Germinal center (tissue), 1 donor: ENCODE data around the gene BMF.
"Not testable (repeated sequence)": the region's sequence is repeated elsewhere in the genome, so short reads cannot be mapped to it uniquely, and the experiment has no call there.

Source experiments
- DNase-seq: peaks from one replicate; pipeline ENCODE4 v3.0.0; 2012; ENCODE audit warnings: mixed read lengths, low spot score

BMF gene

DNA sequence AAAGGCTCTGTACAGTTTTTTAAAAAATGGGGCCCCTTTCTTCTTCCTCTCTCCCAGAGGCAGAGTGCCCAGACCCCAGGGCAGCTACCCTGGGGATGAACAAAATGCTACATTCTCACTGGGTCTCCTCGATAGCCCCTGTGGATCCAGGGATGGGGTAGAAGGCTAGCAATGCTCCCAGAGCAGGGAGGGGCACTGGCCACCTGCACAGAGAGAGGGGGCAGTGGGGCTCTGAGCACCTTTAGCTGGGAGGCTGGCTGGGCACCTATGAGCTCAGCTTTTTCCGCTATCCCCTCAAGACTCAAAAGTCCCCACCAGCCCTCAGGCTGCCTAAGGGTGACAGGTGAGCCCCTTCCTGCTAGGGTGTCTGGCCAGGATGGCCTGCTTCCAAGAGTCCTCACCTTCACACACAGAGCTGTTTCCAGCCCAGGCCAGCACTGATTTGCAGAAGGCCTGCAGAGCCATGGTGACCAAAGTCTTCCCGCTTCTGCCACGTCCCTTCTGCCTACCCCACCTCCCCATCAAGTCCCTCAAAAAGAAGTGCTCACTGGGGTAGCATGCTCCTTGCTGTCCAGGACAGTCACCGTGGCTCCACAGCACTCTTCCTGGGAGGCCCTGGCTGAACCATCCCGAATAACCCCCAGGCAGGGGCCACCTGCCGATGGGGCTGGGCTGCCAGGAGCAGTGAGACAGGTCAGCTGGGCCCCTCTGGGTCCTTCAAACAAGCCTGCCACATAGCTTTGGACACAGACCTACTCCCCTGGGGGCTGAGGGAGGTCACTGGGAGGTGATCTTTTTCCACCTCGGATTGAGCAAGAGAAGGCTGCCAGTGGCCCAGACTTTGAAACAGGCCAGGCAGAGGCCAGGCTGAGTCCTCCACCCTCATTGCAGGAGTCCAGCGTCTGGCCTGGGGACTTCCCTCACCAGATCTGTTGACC lies 20.4 kb downstream of the BMF start:
- DNase-seq = no peak

DNA sequence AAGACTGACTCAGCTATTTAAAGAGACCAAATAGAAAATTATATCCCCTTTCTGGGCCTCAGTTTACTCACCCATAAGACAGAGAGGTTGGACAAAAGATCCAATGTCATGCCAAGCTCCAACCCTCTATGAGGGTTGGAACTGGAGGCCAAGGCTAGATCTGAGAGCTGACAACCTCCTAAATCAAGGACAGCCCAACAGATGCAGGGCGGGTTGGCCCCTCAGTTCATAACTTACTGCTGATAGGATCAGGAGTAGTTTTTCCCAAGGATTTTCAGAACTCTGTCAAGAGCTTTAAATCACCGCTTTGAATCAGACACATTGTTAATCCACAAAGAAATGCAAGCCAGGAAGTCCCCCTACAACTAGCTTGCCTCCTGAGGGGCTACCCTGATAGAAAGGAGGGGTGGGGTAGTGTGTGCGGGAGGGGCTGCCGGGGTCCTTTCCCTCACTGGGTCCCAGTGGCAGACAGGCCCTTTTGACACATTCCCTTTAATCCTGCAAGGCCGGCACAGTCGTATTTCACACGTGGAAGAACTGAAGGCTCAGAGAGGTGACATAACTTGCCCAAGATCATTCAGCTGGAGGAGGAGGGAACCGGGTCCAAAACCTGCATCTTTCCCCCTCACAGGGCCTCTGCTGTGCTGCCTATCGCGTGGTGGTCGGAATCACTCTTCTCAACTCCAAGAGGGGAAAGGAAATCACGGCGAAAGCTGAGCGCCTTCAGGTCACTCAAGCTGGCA lies 21.4 kb downstream of the BMF start:
- DNase-seq = no peak

DNA sequence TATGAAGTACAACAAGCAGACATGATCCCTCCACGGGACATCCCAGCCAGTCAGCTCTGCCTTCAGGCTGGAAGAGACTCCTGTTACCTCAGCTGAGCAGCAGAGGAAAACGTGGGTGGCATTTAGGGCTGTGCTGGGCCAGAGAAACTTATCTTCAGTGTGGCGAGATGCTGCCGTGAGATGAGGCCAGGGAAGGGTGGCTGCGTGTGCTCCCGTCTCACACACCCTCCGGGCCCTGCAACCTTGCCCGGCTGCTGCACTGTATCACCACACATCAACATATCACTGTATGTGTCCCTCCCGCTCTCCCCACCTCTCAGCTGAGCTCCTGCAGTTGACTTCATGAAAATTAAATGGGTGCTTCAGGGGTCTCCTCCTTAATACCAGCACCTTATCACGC lies 23.4 kb downstream of the BMF start:
- DNase-seq = no peak

DNA sequence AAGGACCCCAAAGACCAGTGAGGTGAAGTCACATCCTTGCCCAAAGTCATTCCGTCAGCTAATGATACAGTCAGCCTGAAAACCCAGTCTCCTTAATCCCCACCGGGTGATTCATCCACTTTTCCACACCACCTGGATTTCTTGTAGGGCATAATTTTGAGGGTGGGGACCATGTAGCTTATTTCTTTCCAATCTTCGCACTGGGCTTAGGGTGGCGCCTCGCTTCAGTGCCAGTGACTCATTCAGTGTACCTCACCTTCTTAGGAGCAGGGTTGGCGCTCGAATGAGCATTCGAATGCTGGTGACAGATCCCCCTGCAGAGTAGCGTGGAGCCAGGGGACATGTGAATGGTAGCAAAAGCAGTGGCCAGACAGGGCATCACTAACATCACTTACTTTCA lies 24.0 kb downstream of the BMF start:
- no peak for DNase-seq

DNA sequence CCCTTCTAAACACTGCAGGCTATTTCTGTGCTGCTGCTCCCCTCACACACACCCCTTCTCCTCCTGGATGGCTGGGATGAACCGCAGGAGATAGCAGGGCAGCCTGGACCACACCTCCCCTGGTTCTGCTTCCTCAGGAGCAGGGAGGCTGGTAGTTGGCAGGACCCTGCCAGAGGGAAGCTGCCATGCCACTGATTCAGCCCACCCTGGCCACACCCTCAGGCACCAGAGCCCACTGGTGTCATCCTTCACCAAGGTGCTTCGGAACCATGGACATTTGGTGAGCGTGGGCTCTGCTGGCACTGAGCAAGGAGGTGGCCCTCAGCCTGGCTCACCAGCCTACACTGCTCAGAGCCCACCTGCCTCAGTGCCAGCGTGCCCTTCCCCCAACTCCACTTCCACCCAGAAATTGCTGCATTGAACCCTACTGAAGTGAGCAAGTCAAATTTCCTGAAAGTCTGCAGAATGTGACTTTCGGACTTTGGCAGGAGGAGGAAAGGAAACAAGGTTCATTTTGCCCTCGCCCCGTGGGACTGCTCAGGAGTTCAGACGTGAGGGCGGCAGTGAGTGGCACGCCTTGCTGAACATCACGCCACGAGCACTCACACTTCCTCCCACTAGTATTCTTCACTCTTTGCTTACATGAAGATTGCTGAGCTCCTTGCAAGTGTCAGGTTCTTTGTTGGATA lies 26.3 kb downstream of the BMF start:
- DNase-seq = peak; percentile 59

DNA sequence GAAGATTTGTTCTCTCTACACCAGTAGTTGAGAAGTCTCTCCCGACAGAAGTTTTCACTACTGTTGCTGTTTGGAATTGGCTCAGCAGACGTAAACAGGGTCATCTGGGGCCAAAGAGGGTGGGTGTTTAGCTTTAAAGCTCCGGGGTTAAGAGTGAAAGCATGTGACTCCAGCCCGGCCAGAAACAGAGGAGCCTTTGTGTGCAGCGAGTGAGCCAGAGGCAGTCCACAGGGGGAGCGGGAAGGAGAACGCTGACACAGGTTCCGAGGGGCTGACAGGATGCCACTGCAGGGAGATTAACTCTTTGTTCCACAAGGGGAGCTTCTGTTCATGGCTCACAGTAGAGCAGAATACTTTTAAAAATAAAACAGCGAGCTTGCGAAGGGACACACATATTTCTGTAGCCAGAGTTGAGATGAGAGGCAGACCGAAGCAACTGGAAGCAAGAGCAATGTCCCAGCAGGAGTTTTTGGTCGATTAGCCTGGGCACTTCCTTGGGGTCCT lies 26.9 kb downstream of the BMF start:
- no peak for DNase-seq

DNA sequence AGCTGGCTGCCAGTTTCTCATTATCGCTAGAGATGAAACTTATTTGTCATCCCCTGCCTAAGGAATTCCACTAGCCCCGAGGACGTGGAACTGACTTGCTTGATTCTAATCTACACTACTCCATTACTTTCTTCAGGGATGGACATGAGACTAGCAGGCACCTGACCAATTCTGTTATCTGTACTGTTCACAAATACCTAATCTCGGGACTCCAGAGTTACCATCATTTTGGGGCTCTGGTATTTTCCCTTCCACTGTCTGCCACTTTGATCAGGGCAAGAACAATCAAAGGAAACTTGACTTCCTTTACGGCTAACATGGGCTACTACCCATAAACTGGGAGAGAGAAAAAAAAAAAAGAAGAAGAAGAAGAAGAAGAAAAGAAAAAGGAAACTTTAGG lies 27.8 kb downstream of the BMF start:
- no peak for DNase-seq

DNA sequence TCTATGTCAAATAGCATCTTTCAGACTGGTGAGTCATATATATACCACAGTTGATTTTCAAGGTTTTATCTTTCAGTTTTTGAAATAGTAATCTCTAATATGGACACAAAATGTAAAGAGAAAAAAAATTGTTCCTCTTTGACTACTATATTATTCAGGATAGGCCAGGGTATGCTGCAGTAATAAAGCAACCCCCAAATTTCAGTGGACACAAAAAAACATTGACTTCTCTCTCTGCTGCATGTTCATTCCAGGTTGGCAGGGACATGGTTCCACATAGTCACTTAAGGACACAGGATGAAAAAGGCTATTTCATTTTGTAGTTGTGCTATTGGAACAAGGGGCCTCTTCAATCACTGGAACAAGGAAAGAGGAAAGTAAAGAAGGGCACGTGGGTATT lies 28.6 kb downstream of the BMF start:
- DNase-seq = no peak

DNA sequence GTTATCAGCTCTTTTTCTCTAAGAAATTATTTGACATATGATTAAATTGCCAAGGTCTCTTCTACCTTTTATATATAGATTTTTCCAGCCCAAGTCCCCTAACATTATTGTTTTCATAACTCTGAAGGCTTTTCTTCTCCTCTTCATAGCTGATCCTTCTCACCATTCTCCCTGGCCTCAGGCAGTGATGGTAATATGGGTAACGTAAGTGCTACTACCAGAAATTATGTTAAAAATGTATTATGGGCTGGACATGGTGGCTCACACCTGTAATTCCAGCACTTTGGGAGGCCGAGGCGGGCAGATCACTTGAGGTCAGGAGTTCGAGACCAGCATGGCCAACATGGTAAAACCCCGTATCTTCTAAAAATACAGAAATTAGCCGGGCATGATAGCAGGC lies 29.2 kb downstream of the BMF start:
- DNase-seq = no peak

DNA sequence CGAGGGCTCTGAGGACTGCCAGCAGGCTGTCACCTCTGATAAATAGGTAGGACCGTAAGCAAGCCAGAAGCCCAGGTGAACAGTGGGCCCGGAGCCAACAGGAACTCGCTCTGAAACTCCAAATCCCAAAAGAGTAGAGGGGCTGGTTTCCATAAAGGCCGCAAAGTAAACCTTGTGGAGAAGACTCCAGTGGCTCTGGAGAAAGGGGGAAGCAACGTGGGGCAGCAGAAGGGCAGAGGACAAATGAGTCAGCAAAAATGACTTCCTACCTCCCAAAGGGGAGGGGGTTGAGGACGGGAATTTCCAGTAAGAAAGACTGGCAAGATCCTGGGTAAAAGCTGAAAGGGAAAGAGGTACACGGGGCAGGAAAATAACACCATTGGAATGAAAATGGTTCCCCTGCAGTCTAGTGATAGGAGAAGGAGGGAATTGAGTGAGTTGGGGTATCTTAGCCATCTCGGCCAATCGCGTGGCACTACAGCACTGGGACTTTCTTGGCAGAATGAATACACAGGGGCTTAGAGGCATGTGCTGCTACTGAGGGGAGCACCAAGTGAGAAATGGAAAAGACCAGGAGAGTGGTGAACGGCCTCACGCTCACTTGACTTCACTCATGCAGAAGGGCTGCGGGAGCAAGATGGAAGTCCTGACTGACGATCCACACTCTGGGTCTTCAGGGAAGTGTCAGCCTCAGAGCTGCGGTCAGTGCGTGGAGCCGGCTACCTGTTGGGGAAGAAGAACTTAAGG lies 33.2 kb downstream of the BMF start:
- no peak for DNase-seq

DNA sequence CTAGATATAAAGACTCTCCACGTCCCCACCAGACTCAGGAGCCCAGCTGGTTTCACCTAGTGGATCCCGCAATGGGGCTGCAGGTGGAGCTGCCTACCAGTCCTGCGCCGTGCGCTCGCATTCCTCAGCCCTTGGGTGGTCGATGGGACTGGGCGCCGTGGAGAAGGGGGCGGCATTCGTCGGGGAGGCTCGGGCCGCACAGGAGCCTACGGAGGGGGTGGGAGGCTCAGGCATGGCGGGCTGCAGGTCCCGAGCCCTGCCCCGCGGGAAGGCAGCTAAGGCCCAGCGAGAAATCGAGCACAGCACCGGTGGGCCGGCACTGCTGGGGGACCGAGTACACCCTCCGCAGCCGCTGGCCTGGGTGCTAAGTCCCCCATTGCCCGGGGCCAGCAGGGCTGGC lies 34.0 kb downstream of the BMF start:
- DNase-seq = not testable (repeated sequence)

DNA sequence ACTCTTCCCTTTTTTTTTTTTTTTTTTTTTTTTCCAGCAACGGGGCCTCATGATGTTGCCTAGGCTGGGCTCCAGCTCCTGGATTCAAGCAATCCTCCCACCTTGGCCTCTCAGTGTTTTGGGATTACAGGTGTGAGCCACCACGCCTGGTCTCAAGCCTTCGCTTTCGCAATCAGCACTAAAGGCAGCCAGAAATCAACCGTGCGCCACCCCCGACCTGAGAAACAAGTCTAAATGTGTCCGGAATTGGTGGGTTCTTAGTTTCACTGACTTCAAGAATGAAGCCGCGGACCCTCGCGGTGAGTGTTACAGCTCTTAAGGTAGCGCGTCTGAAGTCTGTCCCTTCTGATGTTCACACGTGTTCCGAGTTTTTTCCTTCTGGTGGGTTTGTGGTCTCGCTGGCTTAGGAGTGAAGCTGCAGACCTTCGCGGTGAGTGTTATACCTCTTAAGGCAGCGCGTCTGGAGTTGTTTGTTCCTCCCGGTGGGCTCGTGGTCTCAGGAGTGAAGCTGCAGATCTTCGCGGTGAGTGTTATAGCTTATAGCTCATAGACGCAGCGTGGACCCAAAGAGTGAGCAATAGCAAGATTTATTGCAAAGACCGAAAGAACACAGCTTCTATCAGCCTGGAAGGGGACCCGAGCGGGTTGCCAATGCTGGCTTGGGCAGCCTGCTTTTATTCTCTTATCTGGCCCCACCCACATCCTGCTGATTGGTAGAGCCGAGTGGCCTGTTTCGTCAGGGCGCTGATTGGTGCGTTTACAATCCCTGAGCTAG lies 34.8 kb downstream of the BMF start:
- not testable (repeated sequence) for DNase-seq

DNA sequence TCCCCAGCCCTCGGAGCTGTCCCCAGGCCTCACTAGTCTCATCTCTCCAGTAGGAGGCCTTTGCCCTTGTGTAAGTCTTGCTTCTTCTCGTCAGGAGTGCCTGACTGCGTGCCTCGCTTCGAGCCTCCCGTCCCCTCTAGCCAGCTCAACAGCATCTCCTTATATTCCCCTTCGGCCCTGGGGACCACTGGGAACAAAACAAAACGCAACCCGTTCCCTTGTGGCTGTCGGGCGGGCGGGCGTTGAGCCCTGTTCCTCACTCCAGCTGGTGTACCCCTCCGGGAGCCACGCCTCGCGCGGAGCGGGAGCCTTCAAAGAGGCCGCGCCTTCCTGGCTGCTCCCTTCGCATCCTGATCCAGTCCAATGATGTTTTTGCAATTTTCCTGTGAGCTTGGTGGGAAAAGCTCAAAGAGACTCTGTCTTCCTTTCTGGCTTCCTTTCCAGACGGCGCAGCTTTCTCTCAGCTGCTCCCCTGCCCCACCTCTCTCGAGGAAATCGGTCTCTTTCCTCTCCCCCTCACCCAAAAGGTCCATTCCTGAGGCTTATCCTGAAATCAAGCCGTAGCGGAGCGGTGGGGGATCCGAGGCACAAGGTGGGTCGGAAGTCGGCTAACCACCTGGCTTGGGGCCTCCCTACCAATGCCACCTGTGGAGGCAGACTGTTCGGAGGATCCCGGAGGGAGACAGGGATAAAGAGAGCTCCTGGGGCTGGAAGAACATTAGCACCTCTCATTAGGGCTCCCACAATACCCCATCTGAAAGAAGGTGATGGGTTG lies 36.3 kb downstream of the BMF start:
- DNase-seq = no peak

DNA sequence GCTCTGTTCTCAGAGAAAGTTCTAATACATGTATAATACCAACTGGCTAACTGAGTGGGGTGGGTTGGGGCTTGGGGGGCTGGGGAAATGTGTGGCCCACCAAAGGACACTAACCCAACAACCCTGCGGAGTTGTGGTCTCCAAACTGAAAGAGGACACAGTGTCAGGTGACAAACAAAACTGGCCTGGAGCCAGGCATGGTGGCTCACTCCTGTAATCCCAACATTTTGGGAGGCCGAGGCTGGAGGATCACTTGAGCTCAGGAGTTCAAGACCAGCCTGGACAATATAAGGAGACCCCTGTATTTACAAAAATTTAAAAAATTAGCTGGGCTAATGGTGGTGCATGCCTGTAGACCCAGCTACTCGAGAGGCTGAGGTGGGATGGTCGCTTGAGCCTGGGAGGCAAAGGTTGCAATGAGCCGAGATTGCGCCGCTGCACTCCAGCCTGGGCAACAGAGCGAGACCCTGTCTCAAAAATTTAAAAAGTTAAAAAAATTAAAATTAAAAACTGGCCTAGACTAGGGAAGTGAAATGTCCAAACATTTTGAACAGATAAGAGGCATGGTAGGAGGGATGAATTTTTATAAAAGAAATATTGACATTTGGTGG lies 38.0 kb downstream of the BMF start:
- DNase-seq = no peak

DNA sequence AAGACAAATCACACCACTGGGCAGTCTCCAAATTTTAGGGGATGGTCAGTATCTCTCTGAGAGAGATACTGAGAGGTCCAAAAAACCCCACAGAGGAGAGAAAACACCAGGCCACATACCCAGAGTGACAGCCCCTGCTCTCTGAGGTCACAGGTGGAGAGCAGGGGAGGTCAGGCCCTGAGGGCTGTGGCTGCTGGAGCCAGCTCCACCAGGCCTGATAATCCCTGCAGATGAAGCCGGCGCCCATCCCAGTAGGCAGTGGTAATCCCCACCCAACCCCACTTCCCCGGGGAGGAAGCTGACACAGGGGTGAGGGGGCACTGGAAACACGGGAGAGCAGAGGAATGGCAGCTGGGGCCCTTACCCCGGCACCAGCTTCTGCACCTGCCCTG lies 38.5 kb downstream of the BMF start:
- no peak for DNase-seq

DNA sequence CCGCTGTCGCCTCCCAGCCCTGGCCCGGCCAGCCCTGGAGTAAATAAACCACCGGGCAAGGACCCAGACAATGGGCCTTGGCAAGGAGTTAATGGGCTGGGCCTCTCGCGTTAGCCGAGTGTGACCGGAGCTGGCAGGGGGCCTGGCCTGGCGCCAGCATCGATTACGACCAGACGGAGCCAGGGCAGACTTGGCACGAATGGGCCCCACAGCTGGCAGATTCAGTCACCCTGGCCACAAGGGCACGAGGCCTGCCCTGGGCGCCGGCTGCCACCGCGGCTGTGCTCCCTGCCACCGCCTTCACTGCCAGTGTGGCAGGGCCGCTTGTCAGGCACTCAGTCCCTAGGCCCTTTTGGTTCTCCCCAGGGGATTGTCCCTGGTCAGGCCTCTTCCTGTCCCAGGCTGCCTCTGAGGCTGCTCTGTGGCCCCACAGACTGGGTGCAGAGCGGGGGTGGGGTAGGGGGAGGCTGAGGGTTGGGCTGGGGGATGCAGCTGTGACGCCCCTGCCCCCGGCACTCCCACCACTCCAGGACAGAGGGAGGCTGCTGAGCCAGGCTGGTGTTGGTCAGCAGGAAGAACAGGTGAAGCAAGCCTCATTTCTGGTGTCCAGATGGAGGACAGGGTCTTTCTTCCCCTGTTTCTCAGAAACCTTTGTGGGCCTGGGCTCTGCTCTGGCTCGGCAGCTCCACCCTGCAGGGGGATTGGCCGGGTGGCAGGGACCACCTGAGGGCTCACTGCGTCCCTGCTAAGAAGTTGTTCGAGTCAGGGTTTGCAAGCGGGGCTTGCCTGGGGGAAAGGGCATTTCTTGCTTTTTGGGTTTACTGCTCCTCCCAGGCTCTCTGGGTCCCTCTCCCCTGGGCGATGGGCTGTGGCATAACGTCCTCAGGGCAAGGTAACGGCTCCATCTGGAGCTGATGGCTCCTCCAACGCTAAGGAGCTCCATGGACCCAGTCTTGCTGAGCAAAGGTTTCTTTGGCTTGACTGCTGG lies 39.2 kb downstream of the BMF start:
- peak; percentile 55 for DNase-seq

DNA sequence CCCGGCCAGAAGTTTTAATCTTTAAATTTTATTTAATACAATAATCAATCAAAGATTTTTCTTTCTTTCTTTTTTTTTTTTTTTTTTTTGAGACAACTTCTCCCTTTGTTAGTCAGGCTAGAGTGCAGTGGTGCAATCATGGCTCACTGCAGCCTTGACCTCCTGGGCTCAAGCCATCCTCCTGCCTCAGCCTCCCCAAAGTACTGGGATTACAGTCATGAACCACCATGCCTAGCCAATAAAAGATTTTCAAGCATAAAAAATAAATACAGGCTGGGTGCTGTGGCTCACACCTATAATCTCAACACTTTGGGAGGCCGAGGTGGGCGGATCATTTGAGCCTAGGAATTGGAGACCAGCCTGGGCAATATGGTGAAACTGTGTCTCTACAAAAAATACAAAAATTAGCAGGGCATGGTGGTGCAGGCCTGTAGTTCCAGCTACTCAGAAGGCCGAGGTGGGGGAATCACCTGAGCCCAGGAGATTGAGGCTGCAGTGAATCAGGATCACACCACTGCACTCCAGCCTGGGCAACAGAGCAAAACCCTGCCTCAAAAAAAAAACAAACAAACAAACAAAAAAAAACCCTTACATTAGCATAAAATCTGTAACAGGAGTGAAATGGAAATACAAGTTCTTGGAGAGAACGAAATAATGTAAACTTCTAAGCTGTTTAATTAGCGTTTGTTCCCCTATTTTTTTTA lies 40.6 kb downstream of the BMF start:
- no peak for DNase-seq

DNA sequence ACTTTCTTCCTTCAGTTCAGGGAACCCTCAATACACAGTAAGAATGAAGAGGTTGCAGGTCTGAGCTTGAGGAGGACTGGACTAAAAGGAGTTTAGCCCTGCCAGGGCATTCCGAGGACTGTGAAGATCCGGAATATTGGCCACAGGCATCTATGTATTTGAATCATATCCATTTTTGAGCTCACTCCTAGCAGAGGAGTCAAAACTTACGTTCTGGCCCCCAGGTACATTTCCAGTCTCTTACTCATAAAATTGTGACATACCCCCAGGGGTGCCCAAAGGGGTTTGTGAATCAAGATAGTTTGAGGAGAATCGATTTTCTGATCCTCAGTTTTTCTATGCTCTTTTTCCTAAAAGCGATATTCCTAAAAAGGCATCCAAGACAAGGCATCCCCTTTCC lies 42.1 kb downstream of the BMF start:
- DNase-seq = no peak
